HG03064 (cell line): ENCODE results near the gene CCDC34.

Experiments
- ATAC-seq: cut with Tn5 transposase; IDR thresholded peaks from one replicate; pipeline ENCODE4 v1.9.1; 2021; ENCODE audit warnings: low read depth; ENCODE audit not compliant: unreplicated experiment

The CCDC34 gene

DNA sequence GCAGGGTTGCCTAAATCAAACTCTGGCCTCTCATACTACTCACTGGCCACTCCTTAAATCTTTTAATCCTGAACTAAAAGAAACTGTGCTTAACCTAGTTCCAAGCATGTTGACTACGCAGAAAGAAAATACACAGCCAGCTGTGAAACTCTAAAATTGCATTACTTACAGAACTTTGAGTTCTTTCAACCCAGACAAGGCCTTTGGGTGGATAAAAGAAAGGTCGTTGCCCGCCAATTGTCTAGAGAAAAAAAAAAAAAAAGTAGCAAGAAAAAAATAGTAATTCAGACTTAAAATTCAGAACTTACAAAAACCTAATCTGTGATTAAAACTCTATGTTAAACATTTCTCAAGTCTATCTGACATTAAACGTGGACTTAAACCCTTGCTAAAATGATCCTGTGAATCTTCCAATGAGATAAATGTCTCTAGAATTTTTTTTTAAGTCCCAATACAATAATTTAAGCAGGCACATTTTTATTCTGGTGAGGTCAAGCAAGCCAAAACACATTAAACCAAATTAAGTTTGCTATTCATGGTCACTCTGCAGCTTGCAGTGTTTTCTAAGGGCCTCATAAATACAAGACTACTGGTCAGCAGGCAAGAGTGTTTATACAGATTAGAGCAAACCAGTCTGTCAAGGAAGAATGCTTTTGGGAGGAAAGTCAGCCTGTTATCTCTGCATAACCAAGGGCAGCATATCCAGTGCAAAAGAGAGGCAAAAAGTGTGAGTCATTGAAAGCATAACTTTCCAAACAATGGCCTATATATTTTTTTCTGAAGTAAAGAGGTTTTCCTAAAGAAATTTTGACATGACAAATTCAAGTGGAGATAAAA, 29.5 kb upstream of the CCDC34 start:
- no peak for ATAC-seq

DNA sequence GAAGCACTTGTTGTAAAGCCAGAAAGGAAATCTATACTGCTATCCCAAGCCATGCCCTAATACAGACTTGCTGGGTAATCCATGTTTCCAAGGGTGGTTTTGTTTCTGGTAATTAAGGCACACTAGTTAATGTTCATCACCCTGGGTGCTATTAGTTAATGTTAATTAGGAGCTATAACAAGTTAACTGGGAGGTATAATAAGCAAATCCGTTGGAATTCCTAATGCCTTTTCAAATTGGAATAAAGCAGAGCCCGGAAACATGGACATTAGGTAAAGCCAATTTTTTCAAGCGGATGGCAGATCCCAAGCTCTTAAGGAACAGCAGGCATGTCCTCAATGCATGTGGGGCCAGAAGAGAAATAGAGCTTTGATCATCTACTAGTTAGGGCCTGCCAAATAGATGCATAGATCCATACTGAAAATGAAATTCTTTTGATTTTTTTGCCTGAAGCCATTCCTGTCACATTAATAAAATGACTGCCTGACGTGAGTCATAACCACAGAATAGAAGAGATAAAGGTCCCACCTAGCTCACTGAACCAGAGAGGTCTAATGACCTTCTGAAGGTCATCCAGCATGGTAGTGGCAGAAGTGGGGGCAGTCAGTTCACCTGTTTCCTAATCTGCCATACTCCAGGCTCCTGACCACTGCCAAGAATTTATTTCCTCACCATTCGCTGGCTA, 28.5 kb upstream of the CCDC34 start:
- ATAC-seq = no peak

DNA sequence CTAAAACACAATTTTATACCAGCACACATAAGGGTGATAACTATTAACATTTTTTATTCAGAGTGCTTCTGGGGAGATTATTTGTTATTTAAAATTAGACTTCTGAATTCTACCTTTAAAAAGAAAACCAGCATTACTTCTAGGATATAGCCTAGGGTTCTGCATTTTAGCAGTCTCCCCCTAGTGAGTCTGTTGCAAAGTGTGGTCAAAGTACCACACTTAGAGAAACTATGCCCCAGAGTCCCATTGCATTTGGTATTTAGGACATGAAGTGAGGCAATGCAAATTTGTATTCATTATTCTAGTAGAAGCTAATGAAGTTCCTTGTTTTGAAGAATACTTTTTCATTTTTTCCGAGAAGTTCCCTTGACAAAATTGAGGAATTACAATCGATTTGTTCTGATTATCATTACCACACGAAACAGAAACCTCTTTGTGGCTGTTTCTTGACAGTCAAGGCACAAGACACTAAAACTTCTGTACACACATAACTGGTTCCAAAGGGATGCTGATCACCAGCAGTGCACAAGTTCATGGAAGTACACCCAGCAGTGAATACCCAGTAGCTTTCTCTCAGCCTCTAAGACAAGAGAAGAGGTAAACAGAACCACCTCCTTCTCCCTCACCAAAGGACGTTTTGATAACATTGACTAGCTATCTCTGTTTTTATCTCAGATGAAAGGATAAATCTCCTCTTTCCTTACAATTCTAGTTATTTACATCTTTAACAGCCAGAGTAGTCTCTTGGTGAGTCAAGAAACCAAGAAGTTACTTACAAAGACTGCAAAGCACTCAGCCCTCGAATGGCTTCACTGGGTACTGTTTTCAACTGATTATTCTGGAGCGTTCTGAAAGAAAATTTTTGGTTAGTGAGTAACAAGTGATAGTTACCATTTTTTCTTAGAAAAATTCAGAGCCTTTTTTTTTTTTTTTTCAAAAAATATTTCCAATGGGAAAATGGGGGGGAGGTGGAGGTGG, 27.6 kb upstream of the CCDC34 start:
- no peak for ATAC-seq

DNA sequence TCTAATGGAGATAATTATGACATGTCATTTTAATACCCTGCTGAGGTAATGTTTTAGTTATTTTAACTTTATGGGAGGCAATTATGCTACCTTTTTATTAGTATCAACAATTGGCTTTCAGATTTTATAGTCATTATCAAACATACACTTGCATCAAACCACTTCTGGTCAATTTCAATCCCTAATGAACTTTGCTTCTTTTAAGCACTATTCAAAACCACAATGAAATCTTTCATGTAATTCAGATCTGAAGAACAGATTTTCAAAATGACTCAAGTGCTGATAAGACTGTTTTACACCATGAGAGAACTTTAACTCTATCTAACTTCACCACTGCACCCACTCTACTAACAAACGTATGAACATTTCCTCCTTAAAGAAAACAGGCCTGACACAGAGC, 25.9 kb upstream of the CCDC34 start:
- ATAC-seq = no peak

DNA sequence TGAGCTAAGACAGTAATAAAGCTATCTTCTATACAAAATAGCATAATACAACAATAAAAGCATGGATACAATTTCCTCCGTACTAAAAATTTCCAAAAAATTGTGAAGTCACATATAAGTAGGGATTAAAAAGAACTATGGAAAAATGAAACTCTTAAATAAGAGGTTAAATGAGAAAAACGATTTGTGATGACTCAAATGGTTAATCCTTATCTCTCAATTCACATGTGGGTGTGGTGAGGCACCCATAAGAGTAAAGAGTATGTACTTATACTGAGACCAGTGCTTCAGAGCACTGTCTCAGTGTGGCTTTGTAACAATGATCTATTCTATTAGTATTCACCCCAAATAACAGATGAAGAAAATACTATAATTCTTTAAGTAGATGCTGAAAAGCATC, 25.0 kb upstream of the CCDC34 start:
- ATAC-seq = no peak

DNA sequence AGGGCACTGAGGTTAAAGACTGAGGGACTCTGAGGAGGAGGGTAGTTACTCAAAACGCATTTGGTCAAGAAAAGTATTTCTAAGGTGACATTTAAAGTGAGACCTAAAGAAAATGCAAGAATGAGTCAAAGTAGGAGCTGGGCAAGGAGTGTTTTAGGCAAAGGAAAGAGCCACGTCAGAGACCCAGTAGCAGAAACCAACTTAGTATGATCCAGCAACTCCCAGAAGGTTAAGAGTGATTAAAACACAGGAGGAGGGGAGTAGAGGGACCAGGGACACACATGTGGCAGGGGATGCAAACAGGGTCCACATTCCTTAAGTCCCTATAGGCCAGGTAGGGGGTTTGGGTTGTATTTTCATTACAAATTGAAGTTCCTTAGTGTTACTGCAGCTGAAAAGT, 24.3 kb upstream of the CCDC34 start:
- ATAC-seq = no peak

DNA sequence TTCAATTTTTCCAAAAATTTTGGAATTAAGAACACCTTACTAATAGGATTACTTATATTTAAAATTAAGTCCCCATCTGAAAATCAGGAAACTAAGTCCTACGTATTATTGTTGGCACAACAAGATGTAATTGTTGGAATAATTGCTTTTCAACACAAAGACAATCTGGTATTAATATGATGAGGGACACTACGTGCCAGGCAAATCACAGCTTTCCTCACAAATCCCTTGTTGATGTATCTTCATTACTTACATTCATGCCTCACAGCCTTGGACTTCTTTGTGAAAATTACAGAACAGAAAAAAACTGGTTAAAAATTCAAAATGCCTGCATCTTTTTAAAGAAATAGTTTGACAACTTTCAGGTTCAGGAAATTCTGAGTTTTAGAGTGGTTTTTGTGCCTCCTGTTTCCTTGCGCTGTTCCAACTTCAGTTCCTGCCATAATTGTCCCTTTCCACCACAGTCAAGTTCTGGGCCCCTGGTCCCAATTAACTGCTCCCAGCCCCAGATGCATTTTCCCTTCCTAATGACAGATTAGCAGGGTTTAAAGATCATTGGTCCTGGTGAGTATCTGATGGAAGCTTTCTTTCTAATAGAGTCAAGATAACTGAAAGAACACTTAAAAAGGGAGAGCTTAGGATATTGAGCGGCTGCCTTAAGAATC, 23.3 kb upstream of the CCDC34 start:
- no peak for ATAC-seq

DNA sequence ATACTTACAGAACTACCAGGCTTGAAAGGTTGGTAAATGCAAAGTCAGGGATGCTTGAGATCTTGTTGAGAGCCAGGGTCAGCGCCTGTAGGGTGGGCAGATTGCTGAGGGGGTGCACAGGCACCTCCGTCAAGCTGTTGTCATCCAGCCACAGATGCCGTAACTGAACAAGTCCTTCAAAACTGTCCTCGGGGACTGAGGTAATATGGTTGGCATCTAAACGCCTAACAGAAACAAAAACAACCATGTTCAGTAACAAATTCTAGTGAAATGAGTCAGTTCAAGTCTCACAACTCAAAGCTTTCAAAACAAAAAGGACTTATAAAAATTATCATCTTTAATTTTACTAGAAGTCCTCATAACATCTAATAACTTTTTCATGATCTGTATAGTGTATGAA, 22.2 kb upstream of the CCDC34 start:
- no peak for ATAC-seq

DNA sequence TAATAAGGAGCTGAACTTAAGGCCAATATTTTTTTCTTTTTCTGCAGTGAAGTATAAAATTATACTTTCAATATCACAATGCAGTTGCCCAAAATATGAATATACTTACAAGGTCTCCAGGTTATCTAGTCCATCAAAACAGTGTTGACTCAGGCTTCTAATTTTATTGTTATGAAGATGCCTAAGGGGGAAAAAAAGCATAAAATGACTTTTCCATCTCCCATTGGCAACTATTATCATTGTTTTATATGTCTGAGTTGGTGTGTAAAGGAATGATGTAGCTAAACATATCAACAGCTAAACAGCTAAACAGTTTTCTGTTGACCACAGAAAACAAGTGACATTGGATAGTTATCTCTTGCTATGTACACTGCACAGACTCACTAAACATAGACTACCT, 21.2 kb upstream of the CCDC34 start:
- no peak for ATAC-seq

DNA sequence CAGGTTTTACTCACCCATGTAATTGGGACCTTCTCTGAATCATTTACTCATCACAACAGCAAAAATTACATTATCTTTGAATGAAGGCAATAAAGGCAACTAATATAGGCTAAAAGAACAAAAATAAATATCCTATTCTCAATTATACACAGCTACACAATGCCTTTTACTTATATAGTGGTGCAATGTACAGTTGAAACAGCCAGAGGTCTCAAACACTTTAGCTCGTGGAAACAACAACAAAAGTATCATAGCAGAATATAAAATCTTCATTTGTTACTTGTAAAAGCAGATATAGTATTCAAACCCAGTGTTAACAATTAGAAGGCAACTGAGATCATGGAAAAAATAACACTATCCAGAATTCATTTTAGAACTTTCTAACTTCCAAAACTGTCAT, 20.6 kb upstream of the CCDC34 start:
- ATAC-seq = no peak

DNA sequence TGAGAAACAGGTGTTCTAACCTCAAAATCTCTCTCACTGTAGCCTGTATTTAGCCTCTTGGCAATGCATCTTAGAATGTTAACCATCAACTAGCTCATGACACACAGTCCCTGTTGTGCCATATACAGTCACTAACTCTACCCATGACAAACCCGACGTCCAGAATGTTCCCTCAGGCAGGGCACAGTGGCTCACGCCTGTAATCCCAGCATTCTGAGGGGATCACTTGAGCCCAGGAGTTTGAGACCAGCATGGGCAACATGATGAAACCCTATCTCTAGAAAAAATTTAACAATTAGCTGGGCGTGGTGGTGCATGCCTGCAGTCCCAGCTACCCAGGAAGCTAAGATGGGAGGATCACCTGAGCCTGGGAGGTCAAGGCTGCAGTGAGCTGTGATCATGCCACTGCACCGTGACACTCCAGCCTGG, 18.2 kb upstream of the CCDC34 start:
- no peak for ATAC-seq

DNA sequence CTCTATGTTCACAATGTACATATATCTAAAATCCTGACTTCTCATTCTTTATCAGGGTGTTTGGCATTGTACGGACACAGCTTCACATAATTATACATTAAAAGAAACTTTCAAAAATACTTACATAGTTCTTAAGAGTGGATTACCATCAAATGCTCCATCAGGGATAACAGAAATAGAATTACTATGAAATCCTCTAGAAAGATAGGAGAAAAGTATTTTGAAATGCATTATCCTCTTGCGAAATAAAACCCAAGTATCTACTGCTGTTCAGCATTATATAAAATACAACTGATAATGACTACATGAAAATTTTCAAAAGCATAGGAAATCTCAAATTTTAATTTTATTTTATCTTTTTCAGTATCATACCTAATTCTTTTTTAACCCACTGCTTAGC, 17.8 kb upstream of the CCDC34 start:
- ATAC-seq = no peak

DNA sequence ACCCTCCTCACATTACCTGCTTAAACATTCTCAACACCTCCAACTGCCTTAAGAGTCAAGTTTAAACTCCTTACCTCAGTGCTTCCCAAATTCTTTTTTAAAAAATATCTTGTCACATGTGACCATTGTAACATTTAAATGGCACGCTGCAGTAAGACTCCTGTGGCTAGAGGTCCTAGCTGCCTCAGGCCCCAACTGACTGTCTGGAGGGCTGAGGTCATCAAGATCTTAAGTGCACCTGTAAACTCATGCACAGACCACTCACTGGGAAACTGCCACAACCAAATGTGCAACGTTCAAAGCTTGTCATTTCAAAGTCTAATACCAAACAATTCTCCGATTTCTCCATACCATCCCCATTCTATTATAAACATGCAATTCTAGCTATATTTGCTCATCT, 16.4 kb upstream of the CCDC34 start:
- no peak for ATAC-seq

DNA sequence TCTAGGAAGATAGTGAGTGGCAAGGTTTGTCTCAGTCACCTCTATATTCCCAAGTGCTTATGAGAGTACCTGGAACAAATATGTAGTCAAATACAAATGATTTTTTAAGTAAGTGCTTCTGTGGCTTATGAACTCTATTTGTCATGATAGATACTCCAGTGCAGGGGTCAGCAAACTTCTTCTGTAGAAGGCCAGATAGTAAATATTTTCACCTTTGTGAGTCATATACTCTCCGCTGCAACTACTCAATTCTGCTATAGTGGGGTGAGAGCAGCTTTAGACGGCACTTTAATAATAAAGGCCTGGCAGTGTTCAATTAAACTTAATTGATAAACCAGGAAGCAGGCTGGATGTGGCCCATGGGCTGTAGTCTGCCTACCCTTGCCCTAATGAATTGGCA, 12.4 kb upstream of the CCDC34 start:
- ATAC-seq = no peak

DNA sequence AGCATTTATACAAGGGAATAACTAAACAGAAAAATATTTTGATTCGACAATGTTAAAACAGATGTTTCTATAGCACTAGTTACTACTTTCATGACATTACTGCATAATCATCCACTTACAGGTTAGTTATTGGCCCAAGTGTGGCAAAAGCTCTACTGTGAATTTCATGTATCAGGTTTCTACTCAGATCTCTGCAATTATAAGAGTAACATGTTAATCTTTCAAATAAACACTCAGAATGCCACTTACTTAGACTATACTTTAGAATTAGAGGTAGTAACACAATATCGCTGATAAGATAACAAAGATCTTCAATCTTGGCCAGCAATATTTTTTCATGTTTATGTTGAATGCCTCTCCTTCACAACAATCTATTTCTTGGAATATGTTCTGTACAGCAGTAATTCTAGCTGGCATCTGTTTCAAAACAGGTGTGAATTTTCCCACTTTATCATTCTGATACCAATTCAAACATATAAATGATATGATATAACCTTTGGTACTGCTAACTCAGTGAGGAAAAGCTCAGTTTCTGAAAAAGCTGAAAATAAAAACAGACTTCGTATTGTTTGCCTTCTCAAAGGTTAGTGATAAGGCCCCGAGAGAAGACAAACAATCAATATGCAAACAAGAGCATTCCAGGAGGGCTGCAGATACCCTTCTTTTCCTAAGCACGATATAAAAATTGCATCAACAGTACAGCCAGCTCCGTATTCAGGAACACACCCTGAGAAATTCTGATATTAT, 11.0 kb upstream of the CCDC34 start:
- no peak for ATAC-seq

DNA sequence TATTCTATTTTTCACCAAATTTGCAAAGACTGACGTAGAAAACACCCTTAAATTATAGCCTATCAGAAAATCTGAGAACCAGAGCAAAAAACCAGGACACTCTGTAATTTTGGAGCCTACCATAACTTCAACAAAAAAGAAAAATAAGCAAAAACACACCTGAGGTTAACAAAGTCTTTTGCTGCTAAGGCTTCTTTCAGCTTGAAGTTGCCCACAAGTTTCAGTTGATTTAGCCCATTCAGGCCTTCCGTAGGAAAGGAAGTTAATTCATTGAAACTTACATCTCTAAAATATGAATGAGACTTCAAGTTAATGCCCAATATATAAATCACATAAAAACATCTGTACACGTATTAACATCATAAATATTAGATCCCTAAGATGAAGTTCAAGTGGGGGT, 10.4 kb upstream of the CCDC34 start:
- no peak for ATAC-seq

DNA sequence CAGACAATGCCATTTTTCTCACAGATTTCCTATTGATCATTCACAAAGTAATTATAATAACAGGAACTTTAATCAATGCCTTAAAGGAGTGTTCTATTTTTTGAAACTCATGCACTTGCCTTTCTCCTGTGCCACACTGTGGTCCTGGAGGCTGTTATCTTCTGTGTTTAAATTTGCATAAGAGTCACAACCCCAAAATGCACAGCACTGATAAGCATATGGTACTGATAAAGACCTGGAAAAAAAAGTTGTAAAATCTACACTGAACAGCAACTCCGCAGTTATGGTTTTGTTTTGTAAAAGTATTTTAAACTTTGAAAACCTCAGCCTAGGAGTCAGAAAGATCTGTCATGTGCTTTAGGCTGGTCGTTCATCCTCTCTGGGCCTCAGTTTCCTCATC, 9.1 kb upstream of the CCDC34 start:
- no peak for ATAC-seq

DNA sequence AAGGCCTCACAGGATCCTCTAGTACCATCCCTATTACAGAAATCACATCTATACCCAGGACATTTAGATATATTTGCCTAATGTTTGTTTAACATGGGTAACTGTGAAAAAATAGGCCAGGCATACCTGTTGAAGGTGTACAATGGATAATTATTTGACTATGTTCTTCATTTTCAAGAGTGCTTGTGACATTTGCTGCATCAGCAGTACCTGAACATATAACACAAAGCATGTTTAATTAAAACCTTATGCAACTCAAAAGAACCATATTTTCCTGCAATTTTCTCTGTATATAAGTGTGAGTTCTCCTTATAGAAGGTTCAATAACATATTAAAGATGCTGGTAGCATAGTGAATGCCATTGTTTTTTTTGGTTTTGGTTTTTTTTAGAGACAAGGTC, 8.5 kb upstream of the CCDC34 start:
- no peak for ATAC-seq

DNA sequence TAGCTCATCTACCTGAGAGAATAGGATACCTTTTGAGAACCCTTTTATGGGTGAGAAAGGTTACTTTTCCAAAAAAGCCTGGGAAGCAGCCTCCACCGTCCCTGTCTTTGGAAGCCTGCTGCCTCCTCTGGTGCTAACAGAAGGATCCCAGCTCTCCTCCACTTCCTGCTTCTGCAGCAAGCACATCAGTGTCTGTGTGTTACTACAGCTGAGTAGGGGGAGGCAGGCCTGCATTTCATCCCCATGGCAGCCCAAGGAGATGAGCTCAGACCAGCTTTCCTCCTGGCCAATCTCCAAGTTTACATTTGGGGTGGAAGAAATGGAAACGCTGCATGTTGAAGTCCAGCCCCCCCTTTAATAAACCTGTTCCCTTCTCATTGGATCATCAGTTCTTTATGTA, 7.4 kb upstream of the CCDC34 start:
- no peak for ATAC-seq

DNA sequence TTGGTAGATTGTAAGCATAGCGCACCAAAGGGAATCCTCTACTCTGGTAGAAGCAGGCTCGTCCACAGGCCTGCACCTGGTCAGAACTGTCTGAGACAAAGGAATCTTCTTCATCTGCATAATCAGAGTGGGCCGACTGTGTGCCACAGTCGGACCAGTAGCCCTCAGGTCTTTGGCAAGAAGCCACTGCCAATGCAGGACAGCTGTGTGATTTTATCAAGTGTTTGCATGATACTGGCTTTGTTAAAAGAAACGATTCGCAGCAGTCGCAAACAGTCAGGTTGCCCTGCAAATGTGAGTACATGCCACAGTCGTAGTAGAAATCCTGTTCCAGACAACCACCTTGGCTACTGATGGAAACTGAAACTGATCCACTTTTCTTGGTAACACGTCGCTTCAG, 4.9 kb upstream of the CCDC34 start:
- ATAC-seq = no peak
